HepG2 (cell line): Measurements from ENCODE around the gene UCK2. TPM values are rescaled to one million over a fixed set of nuclear protein-coding genes. Genes with fewer than 3 reads are reported as not detected.

Experiments
- ATF2 ChIP-seq: sonication (generic); formaldehyde crosslinking; IDR thresholded peaks from 2 replicates; pipeline ENCODE4 v1.4.0; 2020; ENCODE audit warnings: missing genetic modification reagents
- ERF ChIP-seq: IDR thresholded peaks from 2 replicates; pipeline ENCODE4 v1.6.1; 2018; ENCODE audit warnings: missing biosample characterization, missing genetic modification reagents
- FLYWCH1 ChIP-seq: sonication (generic); formaldehyde crosslinking; IDR thresholded peaks from 2 replicates; pipeline ENCODE4 v1.8.1; 2023; ENCODE audit warnings: mild to moderate bottlenecking, missing genetic modification reagents
- HOXD1 ChIP-seq: sonication (generic); formaldehyde crosslinking; IDR thresholded peaks from 2 replicates; pipeline ENCODE4 v1.5.0; 2020; ENCODE audit warnings: missing genetic modification reagents
- IRF2 ChIP-seq: IDR thresholded peaks from 2 replicates; pipeline ENCODE4 v1.6.1; 2018; ENCODE audit warnings: missing genetic modification reagents, missing compliant biosample characterization
- MAFG ChIP-seq: sonication (generic); formaldehyde crosslinking; IDR thresholded peaks from 2 replicates; pipeline ENCODE4 v1.5.1; 2020; ENCODE audit warnings: mild to moderate bottlenecking, missing genetic modification reagents
- MAZ ChIP-seq, 2 experiments: sonication (generic) in 1 of 2; formaldehyde crosslinking in 1 of 2; IDR thresholded peaks; 2 replicates each; pipeline versions ENCODE4 v1.5.0 to v1.6.1; 2012 to 2020; ENCODE audit warnings: low read depth in 2 of 2, mild to moderate bottlenecking in 2 of 2, borderline replicate concordance in 1 of 2, improper control_type of control experiment in 1 of 2, low read length in 1 of 2, missing genetic modification reagents in 1 of 2, moderate library complexity in 1 of 2
- RFX3 ChIP-seq: IDR thresholded peaks from 2 replicates; pipeline ENCODE4 v1.6.1; 2016; ENCODE audit warnings: missing biosample characterization, missing genetic modification reagents
- SALL2 ChIP-seq: sonication (generic); formaldehyde crosslinking; IDR thresholded peaks from 2 replicates; pipeline ENCODE4 v1.8.1; 2023; ENCODE audit warnings: mild to moderate bottlenecking, missing genetic modification reagents, inconsistent platforms
- SCMH1 ChIP-seq: sonication (generic); formaldehyde crosslinking; IDR thresholded peaks from 2 replicates; pipeline ENCODE4 v1.9.0; 2021; ENCODE audit warnings: missing genetic modification reagents, mild to moderate bottlenecking, borderline replicate concordance
- SNAPC5 ChIP-seq: sonication (generic); formaldehyde crosslinking; IDR thresholded peaks from 2 replicates; pipeline ENCODE4 v1.8.1; 2023; ENCODE audit warnings: mild to moderate bottlenecking, missing genetic modification reagents, borderline replicate concordance
- TEAD2 ChIP-seq: sonication (generic); formaldehyde crosslinking; IDR thresholded peaks from 2 replicates; pipeline ENCODE4 v1.9.0; 2021; ENCODE audit warnings: missing genetic modification reagents
- ZFY ChIP-seq: sonication (generic); formaldehyde crosslinking; IDR thresholded peaks from 2 replicates; pipeline ENCODE4 v1.4.0; 2020; ENCODE audit warnings: missing genetic modification reagents
- ZMYM4 ChIP-seq: sonication (generic); formaldehyde crosslinking; IDR thresholded peaks from 2 replicates; pipeline ENCODE4 v1.8.1; 2023; ENCODE audit warnings: mild to moderate bottlenecking, missing genetic modification reagents
- ZNF713 ChIP-seq: sonication (generic); formaldehyde crosslinking; IDR thresholded peaks from 2 replicates; pipeline ENCODE4 v1.4.0; 2020; ENCODE audit warnings: mild to moderate bottlenecking, missing genetic modification reagents
- polyA plus RNA-seq, 8 experiments: library from polyadenylated mRNA; depleted of rRNA in 3 of 8; stranded (reverse) in 7 of 8; unstranded in 1 of 8; fragments of >200 nt; fragmentation: Illumina TruSeq in 4 of 8; extraction: Trizol in 4 of 8; gene quantifications; 2 replicates each; pipeline versions ENCODE4 v1.2.1 to v1.2.3, GENCODE V29; 2011 to 2016; ENCODE audit warnings: low read depth in 4 of 8, missing spikeins in 1 of 8, mixed read lengths in 1 of 8; ENCODE audit not compliant: insufficient read depth in 1 of 8
- total RNA-seq, 5 experiments: library from RNA; depleted of rRNA; stranded (reverse); fragments of >200 nt; fragmentation: Illumina TruSeq; extraction: Trizol; gene quantifications; 2 replicates each; pipeline ENCODE4 v1.2.3, GENCODE V29; 2016; ENCODE audit warnings: low read depth in 1 of 5
- TF ChIP-seq, protein P1 (sequence below): IDR thresholded peaks from 2 replicates; pipeline ENCODE4 v1.6.1; 2012; ENCODE audit warnings: low read length, improper control_type of control experiment
- TF ChIP-seq, protein P2 (sequence below): sonication (generic); formaldehyde crosslinking; IDR thresholded peaks from 2 replicates; pipeline ENCODE4 v1.8.1; 2023; ENCODE audit warnings: mild to moderate bottlenecking, missing genetic modification reagents
- TF ChIP-seq, protein P3 (sequence below): sonication (generic); formaldehyde crosslinking; IDR thresholded peaks from 2 replicates; pipeline ENCODE4 v1.8.1; 2022; ENCODE audit warnings: mild to moderate bottlenecking, missing genetic modification reagents
- TF ChIP-seq, protein P4 (sequence below): sonication (generic); formaldehyde crosslinking; IDR thresholded peaks from 2 replicates; pipeline ENCODE4 v1.9.0; 2021; ENCODE audit warnings: missing genetic modification reagents, mild to moderate bottlenecking, borderline replicate concordance

The UCK2 gene
- total and polyA plus RNA-seq, 2 of the 13 experiments (the other 11 are each of a cell fraction or from before 2014, with no cell fraction given): 64.3 to 78.0 TPM

- TF ChIP-seq ATF2 (peak; percentile 47; the same call in 1 of the 2 replicates), MAZ (IDR thresholded peaks at IDR 0.05; ENCODE audit: borderline replicate concordance, low read depth, low read length) (no peak), MAZ (CRISPR knock-in tag; IDR thresholded peaks at IDR 0.05; ENCODE audit: low read depth) (no peak), RFX3 (CRISPR knock-in tag) (no peak), SALL2 (CRISPR knock-in tag) (no peak), TEAD2 (CRISPR knock-in tag) (no peak), HOXD1 (CRISPR knock-in tag) (no peak), ZNF713 (no peak), MAFG (CRISPR knock-in tag) (no peak), SNAPC5 (no peak), ZMYM4 (peak; percentile 91), SCMH1 (no peak), ERF (CRISPR knock-in tag) (peak; percentile 69; the same call in 1 of the 2 replicates), IRF2 (CRISPR knock-in tag) (peak; percentile 73; the same call in 1 of the 2 replicates), ZFY (no peak), FLYWCH1 (CRISPR knock-in tag) (no peak)
- TF ChIP-seq, protein P1, sequence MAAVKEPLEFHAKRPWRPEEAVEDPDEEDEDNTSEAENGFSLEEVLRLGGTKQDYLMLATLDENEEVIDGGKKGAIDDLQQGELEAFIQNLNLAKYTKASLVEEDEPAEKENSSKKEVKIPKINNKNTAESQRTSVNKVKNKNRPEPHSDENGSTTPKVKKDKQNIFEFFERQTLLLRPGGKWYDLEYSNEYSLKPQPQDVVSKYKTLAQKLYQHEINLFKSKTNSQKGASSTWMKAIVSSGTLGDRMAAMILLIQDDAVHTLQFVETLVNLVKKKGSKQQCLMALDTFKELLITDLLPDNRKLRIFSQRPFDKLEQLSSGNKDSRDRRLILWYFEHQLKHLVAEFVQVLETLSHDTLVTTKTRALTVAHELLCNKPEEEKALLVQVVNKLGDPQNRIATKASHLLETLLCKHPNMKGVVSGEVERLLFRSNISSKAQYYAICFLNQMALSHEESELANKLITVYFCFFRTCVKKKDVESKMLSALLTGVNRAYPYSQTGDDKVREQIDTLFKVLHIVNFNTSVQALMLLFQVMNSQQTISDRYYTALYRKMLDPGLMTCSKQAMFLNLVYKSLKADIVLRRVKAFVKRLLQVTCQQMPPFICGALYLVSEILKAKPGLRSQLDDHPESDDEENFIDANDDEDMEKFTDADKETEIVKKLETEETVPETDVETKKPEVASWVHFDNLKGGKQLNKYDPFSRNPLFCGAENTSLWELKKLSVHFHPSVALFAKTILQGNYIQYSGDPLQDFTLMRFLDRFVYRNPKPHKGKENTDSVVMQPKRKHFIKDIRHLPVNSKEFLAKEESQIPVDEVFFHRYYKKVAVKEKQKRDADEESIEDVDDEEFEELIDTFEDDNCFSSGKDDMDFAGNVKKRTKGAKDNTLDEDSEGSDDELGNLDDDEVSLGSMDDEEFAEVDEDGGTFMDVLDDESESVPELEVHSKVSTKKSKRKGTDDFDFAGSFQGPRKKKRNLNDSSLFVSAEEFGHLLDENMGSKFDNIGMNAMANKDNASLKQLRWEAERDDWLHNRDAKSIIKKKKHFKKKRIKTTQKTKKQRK: no peak
- TF ChIP-seq, protein P2, sequence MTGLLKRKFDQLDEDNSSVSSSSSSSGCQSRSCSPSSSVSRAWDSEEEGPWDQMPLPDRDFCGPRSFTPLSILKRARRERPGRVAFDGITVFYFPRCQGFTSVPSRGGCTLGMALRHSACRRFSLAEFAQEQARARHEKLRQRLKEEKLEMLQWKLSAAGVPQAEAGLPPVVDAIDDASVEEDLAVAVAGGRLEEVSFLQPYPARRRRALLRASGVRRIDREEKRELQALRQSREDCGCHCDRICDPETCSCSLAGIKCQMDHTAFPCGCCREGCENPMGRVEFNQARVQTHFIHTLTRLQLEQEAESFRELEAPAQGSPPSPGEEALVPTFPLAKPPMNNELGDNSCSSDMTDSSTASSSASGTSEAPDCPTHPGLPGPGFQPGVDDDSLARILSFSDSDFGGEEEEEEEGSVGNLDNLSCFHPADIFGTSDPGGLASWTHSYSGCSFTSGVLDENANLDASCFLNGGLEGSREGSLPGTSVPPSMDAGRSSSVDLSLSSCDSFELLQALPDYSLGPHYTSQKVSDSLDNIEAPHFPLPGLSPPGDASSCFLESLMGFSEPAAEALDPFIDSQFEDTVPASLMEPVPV (CRISPR knock-in tag): no peak
- TF ChIP-seq, protein P3, sequence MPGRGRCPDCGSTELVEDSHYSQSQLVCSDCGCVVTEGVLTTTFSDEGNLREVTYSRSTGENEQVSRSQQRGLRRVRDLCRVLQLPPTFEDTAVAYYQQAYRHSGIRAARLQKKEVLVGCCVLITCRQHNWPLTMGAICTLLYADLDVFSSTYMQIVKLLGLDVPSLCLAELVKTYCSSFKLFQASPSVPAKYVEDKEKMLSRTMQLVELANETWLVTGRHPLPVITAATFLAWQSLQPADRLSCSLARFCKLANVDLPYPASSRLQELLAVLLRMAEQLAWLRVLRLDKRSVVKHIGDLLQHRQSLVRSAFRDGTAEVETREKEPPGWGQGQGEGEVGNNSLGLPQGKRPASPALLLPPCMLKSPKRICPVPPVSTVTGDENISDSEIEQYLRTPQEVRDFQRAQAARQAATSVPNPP: peak; percentile 64; the same call in 1 of the 2 replicates
- TF ChIP-seq, protein P4, sequence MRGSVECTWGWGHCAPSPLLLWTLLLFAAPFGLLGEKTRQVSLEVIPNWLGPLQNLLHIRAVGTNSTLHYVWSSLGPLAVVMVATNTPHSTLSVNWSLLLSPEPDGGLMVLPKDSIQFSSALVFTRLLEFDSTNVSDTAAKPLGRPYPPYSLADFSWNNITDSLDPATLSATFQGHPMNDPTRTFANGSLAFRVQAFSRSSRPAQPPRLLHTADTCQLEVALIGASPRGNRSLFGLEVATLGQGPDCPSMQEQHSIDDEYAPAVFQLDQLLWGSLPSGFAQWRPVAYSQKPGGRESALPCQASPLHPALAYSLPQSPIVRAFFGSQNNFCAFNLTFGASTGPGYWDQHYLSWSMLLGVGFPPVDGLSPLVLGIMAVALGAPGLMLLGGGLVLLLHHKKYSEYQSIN: no peak
Measured at GRCh38 chr1:165871311-165872067, 44.1 kb downstream of the UCK2 start (continued).
